SK-N-SH (cell line): ENCODE measurements around the gene KCNK6.

Experiments used
- RFX5 ChIP-seq: IDR thresholded peaks from 2 replicates; pipeline ENCODE4 v1.6.1; 2012; ENCODE audit warnings: mild to moderate bottlenecking, improper control_type of control experiment, low read length
- SIN3A ChIP-seq: IDR thresholded peaks from 2 replicates; pipeline ENCODE4 v1.6.1; 2012; ENCODE audit warnings: low read depth, mild to moderate bottlenecking, low read length, moderate library complexity, borderline replicate concordance
- TF ChIP-seq, protein P1 (sequence below): fragments of 150-350 bp; IDR thresholded peaks from 2 replicates; pipeline ENCODE4 v1.6.1; 2017; ENCODE audit warnings: antibody characterized with exemption, low read length, low read depth, borderline replicate concordance

DNA sequence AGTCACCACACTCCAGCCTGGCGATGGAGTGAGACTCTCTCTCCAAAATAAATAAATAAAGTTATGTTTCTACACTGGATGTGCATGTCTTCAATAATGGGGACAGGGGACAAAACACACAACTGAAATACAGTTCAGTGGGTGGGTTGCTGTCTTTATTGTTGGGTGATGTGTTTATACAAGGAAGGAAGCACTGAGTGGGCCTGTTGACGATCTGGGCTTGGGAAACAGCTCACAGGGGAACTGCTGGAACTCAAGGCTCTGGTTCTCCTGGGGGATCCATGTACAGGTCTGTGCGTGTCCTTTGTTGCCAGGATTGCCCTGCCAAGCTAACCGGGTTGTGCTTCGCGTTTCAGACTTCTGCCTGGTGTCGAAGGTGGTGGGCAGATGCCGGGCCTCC, 36.4 kb upstream of the KCNK6 start:
- TF ChIP-seq, protein P1, sequence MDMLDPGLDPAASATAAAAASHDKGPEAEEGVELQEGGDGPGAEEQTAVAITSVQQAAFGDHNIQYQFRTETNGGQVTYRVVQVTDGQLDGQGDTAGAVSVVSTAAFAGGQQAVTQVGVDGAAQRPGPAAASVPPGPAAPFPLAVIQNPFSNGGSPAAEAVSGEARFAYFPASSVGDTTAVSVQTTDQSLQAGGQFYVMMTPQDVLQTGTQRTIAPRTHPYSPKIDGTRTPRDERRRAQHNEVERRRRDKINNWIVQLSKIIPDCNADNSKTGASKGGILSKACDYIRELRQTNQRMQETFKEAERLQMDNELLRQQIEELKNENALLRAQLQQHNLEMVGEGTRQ: no peak
- TF ChIP-seq RFX5 (no peak), SIN3A (no peak)
